GM21723 (cell line): ENCODE measurements around the gene ATP5PD.
"Not testable (repeated sequence)": the region's sequence is repeated elsewhere in the genome, so short reads cannot be mapped to it uniquely, and the experiment has no call there.

Experiments used
- ATAC-seq: cut with Tn5 transposase; IDR thresholded peaks from one replicate; pipeline ENCODE4 v1.9.1; 2021; ENCODE audit warnings: mild to moderate bottlenecking, moderate library complexity; ENCODE audit not compliant: unreplicated experiment

ATP5PD gene

DNA sequence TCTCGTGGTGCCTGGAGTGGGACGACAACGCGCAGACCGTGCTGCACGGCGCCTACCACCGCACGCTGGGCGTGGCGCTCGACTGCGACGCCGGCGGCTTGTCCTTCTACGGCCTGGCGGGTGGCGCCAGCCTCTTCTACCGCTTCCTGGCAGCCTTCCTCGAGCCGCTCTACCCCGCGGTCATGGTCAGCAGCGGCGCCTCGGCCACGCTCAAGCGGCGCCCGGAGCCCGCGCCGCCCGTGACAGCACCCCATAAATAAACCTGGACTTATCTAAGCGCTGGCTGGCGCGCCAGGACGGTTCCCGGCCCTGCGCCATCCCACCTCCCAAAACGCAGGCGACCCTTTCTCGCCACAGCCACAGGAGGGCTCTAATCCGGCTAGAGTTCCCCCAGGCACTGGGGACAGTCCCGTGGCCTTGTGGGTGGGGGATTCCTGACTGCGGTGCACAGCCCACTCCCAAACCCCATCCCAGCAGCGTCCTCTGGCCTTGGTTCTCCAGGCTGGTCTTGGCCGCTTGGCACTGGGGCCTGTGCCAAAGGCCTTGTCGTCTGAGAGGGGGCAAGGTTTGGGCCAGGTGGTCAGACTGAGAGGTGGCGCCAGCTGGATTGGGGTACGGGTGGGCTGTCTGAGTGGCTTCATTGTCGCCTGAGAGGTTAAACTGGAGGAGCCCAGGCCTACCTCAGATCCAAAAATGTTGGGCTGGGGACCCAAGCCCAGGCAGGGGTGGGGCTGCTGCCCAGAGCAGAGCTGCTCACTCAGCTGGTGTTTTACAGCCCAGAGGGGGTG is 30.9 kb upstream of the ATP5PD start:
- no peak for ATAC-seq

DNA sequence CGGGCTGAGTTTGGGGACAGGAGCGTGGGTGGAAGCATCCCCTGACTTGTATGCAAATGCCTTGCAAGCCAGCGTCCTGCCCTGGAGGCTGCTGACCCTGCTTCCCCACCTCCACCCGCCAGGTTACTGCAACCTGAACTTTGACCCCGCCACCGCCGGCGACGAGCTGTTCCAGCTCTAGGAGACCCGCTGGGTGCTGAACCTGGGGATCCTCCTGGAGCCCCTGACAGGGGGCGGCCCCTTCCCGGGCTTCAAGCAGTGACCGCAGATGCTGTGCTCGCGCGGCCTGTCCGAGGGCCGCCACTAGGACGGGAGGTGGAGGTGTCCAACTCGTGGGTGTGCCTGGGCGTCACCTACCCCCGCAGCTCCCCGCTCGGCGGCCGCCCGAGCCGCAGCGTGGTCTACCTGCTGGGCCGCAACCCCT is 30.3 kb upstream of the ATP5PD start:
- ATAC-seq = no peak

DNA sequence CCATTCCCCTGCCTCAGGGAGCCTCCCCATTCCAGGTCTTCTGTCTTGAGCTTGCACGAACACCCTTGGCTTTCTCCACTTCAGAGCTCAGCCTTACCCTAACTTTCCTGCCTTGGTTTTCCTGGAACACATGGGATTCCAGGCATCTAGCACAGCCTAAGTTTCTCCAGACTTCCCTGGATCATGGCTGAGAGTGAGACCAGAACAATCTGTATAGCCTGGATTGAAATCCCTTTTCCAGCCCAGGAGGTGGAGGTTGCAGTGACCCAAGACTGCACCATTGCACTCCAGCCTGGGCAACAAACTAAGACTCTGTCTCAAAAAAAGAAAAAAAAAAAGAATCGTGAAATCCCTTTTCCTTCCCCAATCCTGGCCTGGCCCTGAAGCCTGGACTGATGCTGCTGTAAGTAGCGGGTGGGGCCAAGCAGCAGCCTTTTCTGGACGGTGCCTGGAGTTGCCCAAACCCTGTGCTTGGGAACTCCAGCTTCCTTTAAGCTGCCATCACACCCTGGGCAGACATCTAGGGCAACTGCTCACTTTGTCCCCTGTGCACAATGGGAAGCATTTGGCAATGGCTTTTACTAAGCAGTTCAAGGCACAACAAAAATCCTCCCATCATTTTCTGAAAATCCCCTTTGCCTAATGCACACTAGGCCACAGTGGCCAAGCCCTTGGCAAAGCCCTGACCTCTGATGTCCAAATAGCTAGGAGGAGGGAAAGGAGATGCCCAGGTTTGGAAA is 29.0 kb upstream of the ATP5PD start:
- no peak for ATAC-seq

DNA sequence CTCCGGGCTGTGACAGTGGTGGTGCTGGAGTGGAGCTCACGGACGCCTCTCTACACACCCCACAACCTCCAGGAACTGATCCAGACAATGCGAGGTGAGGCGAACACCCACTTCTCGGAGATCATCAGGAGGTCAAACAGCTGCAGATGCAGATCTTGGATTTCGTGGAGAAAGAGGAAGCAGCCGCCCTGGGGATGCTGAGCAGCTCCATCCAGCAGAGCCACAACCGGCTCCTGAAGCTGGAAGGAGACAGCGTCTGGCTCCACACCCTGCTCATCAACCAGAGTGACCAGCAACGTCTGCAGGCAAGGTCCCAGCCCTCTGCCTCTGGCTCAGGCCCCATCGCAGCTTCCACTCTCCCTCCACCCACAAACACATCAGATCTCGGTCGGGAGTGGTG is 27.8 kb upstream of the ATP5PD start:
- no peak for ATAC-seq

DNA sequence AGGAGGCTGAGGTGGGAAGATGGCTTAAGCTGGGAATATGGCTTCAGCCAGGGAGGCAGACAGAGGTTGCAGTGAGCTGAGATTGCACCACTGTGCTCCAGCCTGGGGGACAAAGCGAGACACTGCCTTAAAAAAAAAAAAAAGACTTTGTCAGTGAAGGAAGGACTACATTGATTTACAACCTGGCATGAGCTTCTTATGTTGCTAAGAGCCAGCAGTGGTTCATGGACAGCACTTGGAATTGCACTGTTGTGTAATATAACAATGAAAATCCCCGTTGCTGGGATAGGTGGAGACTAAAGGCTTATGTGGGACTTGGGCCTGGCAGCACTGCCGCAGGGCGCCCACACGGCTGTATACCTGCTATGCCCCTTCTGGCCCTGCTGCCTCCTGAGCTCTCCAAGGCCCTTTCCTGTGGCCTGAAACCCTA is 26.9 kb upstream of the ATP5PD start:
- no peak for ATAC-seq

DNA sequence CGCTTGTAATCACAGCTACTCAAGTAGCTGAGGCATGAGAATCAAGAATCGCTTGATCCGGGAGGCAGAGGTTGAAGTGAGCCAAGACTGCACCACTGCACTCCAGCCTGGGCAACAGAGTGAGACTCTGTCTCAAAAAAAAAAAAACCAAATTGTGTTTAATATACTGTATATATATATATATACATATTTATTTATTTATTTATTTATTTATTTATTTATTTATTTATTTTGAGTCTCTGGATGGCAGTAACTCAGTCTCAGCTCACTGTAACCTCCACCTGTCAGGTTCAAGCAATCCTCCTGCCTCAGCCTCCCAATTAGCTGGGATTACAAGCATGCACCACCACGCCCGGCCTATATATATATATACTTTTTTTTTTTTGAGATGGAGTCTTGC is 26.1 kb upstream of the ATP5PD start:
- not testable (repeated sequence) for ATAC-seq

DNA sequence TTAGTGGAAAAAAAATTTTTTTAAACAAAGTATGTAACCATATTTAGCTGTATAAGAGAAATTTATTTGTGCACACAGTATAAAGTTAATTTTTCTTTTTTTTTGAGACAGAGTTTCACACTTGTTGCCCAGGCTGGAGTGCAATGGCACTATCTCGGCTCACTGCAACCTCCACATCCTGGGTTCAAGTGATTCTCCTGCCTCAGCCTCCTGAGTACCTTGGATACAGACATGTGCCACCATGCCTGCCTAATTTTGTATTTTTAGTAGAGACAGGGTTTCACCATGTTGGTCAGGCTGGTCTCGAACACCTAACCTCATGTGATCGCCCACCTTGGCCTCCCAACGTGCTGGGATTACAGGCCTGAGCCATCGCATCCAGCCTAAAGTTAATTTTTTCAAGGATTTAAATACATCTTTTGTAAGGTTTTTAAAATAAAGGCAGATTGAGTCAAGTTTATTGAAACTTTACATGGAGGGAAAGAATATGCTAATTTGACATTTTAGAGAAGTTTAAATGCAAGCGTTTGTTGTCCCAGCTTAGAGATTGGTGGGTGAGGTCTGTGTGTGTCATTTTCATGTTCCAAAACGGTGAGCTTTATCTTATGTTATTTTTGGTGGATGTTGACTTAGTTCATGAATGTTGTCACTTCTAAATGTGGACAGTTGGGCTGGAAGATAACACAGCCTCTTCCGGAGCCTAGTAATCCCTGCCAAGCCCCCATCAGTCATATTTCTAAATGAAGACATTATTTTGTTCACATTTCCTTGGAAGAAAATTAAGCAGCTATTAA is 24.9 kb upstream of the ATP5PD start:
- not testable (repeated sequence) for ATAC-seq

DNA sequence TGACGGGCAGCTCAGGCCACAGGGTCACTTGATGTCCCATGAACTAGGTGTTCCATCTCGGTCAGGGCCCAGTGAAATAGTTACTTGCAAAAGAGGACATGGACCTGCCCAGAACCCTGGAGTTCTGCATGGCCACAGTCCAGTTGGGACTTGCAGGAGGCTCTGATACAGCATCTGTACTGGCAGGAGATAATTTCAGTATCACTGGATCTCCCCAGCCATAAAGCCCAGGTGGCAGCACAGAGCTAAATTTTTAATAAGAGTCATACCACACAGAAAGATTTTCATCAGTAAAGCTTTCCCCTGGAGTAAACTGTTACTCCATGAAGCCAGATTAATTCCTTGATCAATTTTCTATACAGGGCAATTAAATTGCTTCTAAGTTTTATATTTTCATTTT is 23.0 kb upstream of the ATP5PD start:
- no peak for ATAC-seq

DNA sequence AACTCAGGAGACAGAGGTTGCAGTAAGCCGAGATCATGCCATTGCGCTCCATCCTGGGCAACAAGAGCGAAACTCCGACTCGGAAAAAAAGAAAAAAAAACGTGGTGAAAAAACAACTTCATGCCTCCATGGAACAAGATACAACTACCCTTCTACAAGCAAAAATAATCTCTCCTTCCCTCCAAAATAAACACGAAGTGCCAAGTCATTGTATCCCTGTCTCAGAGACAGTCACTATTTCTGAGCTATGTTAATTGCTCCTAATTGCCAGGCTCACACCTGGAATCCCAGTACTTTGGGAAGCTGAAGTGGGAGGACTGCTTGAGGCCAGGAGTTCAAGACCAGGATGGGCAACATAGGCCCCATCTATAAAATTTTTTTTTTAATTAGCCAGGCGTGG is 22.0 kb upstream of the ATP5PD start:
- ATAC-seq = no peak

DNA sequence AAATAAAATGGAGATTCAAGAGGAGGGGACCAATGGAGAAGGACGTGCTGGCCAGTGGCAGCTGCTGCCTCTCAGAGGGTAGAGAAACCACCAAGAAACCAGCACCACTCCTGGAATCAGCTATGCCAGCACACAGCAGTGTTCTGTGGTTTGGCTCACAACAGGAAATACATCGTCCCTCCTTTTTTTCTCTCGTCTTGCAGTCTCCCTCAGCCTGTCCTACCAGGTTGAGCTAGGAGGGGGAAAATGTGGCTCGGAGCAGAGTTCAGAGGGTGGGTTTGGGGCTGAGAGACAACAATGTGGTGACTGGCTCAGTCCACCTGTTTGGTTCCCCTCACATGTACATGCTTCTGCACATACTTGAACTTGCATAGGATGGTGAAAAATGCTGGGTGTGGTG is 21.1 kb upstream of the ATP5PD start:
- ATAC-seq = no peak

DNA sequence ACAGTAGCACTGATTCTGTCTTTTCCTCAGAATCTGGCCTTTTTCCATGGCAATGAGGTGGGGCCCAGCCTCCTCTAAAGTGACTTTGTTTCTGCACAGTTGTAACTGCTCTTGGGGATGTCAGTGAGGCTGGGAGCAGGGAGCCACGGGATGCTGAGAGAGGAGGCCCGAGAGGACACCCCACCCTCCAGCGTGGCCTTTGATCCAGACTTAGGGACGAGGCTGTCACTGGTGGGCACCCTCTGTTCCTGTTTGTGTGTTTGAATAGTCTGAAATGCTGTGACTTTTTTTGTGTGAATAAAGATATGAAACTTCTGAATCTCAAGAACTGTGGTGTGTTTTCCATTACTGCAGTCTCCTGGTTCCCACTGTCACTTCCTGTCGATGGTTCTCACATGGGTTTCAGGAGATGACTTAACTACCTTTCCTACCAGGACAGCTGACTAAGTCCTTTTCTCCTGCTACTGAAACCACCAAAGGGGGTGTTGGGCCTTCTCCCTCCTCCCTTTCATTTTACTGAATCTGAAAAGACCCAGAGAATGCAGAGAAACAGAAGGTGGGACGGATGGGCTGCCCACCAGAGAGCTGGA is 18.9 kb upstream of the ATP5PD start:
- no peak for ATAC-seq

DNA sequence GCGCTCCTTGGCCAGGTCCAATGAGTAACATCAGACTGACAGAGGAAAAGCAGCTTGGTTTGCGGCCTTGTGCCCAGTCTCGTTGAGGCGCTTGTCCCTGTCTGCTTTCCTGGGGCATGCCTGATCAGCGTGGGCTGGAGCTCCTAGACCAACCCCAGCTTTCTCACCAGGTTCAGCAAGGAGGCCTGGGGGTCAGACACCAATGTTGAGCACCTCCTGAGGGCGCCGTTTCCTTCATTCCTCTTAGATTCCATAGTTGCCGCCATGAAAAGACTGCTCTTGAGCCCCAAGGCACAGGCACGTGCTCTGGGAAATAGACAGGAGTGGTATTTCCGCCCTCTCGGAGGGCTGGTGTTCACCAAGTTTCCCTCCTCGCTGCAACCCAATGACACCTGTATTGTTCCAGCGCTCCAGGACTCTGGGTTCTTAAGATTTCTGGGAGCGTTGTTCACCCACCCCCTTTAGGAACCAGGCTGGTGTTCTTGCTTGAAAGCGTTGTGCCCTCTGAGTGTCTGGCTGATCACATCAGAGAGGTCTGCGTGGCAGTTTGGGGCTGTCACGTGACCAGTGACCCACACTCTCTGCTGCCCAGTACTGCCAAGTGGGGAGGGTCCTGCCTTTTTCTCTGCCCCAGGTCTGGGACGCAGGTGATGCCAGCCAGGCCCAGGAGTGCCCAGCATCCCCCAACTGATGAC is 18.2 kb upstream of the ATP5PD start:
- ATAC-seq = no peak

DNA sequence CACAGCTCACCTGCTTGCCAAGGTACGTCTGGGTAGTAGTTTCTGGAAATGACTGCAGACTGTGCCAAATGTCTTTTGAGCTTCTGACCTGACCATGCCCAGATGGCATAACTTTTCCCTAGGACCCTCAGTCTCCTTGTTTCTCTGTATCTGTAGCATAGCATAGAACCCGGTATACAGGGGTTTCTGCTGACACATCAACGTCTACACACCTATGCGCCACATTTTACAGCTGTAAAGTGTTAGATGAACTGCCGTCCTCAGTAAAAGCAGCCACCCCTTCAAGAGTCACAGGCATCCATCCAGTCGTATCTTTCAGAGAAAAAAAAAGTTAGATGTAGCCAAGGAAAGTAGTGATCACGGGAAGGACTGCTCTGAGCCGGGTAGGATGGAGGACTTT is 17.7 kb upstream of the ATP5PD start:
- ATAC-seq = no peak

DNA sequence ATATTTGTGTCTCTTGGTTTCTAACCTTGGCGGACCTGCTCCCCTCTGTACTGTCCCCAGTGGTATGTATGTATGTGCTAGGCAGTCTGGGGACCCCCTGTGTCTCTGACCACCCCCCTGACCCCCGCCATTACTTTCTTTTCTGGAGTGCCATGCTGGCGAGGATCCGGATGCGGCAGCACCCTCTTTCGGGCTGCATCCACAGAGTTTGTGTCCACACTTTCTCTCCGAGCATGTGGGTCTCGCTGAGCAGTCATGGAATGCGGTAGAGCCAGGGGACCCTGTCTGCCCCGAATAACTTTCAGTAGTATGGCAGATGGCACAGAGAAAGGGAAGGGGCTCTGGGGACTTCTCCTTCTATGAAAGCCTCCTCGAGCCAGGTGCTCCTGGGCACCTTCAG is 17.3 kb upstream of the ATP5PD start:
- no peak for ATAC-seq

DNA sequence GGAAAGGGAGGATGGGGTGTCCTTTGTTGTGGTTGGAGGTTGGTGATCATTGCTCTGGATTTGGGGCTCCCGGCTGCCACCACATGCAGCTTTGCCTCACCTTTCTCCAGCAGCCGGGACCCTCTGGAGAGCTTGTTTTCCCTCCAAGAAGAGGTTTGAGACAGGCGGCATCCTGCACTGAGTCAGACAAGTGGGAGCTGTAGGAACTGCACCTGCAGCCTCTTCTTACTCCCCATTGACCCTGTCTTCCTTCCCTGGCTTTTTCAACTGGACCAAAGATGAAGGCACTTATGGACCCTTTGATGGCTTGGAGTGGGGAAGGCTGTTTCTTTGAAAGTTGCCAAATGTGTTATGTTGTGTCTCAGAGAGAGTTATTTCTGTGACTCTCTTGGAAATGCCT is 16.9 kb upstream of the ATP5PD start:
- no peak for ATAC-seq

DNA sequence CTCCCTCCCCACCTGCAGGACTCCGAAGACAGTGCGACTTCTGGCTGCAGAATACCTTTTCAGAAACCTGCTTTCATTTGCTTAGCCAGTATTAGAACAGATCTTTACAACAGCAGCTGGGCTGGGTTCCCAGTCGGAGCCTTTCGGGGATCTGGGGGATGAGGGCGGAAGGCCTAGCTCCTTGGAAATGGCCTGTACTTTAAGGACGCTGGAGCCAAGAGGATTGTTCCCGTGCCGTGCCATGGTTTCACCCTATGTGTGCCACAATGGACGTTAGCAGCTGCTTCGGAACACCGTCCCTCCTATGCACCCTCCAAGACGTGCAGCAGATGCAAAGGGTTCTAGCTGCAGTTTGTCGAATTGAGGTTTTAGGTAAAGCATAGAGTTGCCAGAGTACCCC is 16.4 kb upstream of the ATP5PD start:
- no peak for ATAC-seq

DNA sequence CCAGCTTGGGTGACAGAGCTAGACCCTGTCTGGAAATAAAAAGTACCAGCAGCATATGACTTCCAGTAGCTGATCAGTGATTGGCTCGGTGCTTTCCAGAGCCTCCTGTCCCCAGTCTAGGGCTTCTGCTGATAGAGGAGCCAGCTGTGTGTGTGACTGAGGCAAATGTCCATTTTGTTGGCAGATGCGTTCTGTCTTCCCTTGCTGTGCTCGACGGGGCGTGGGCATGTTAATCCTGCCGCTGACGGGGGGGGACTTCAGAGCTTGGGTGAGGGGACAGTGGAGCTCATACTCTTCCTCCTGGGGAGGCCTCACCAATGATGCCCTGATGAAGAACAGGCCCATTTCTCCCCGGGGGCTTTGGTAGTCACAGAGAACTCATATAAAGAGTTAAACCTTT is 14.8 kb upstream of the ATP5PD start:
- no peak for ATAC-seq

DNA sequence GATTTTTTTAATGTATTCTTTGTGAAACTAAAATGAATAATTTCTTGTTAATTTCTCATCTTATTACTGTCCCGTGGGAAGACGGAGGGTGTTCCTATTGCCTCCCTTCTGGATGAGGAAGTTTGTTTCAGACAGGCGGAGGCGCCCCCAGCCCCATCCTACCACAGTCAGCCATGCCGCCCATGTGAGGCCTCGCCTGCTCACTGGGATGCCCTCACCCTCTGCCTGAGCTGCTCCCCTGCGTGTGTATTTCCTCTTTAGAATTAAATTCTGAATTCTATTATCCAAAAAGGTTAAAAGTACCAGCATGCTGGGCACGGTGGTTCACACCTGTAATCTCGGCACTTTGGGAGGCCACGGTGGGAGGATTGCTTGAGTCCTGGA is 14.3 kb upstream of the ATP5PD start:
- no peak for ATAC-seq

DNA sequence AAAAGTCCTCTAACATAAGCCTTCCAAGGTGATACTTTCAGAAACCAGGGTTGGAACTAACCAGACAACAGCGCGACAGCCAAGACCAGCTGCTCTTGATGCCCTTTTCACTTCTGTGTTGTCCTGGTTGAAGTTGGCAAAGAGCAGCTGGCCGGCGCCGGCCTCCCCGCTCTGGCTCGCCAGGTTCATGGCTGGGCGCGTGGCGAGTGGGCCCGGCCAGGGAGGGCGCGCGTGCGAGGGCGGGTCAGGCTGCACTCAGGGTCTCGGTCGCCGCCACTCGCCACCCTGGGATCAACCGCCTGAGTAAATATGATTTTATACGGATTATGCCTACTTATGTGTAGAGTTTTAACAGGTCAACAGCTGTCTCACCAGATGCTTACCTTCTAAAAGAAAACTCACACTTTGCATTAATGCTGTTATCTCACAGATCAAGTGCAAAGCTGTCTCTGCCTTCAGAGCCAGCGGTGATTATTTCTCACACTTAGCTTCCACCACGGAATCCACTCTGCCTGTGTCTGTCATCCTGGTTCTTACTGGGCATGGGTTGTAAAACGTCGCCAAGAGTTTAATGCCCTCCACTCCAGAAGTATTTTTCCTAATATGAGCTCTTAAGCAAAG is 13.8 kb upstream of the ATP5PD start:
- no peak for ATAC-seq
